Retinal pigment epithelial cell (primary cell): Measurements from ENCODE around the gene PLXNA4.
"Not testable (repeated sequence)": the region's sequence is repeated elsewhere in the genome, so short reads cannot be mapped to it uniquely, and the experiment has no call there.

Source experiments
- DNase-seq: peaks from one replicate; pipeline ENCODE4 v3.0.0-alpha.2; 2010; ENCODE audit warnings: low read depth
- H3K4me3 ChIP-seq: 2 replicates; pipeline ENCODE4 v1.5.1; 2011; ENCODE audit warnings: mild to moderate bottlenecking, low read length, control low read depth, moderate library complexity
- TF ChIP-seq, protein P1 (sequence below): conservative IDR thresholded peaks from 2 replicates; pipeline ENCODE4 v1.5.1; 2011; ENCODE audit warnings: low read depth, low read length, control low read depth, inconsistent platforms

The PLXNA4 gene

DNA sequence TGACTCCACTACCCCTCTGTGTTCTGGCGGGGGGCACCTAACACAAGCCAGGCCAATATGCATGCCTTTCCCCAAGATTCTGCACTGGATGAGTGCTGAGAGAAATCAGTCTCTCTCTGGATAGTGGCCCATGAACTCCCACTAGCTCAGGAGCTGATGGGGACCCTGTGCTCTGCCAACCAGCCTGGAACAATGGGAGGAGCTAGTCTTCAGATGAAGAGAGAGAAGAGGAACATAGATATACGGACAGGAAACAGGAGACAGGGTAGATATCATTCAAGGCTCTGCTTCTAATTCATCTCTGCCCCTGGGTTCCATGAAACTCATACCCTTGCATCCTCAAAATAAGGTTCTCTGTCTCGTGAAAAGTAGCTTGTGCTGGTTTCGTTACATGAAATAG lies 27.9 kb upstream of the PLXNA4 start:
- TF ChIP-seq, protein P1, sequence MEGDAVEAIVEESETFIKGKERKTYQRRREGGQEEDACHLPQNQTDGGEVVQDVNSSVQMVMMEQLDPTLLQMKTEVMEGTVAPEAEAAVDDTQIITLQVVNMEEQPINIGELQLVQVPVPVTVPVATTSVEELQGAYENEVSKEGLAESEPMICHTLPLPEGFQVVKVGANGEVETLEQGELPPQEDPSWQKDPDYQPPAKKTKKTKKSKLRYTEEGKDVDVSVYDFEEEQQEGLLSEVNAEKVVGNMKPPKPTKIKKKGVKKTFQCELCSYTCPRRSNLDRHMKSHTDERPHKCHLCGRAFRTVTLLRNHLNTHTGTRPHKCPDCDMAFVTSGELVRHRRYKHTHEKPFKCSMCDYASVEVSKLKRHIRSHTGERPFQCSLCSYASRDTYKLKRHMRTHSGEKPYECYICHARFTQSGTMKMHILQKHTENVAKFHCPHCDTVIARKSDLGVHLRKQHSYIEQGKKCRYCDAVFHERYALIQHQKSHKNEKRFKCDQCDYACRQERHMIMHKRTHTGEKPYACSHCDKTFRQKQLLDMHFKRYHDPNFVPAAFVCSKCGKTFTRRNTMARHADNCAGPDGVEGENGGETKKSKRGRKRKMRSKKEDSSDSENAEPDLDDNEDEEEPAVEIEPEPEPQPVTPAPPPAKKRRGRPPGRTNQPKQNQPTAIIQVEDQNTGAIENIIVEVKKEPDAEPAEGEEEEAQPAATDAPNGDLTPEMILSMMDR, result no peak
- H3K4me3 ChIP-seq, result no peak overlapping the region
- no peak for DNase-seq

GRCh38 chr7:132603220-132603833 lies 27.1 kb upstream of the PLXNA4 start:
- TF ChIP-seq, protein P1, result no peak
- no peak overlapping the region for H3K4me3 ChIP-seq
- DNase-seq, result no peak

- H3K4me3 ChIP-seq, result no peak overlapping the region
- TF ChIP-seq, protein P1, result no peak
- no peak for DNase-seq
These were observed 25.5 kb upstream of the PLXNA4 start for GRCh38 chr7:132601783-132602182.

GRCh38 chr7:132596588-132596987 lies 20.3 kb upstream of the PLXNA4 start:
- no peak overlapping the region for H3K4me3 ChIP-seq
- no peak for DNase-seq
- TF ChIP-seq, protein P1, result no peak

GRCh38 chr7:132594741-132595140 lies 18.5 kb upstream of the PLXNA4 start:
- not testable (repeated sequence) for H3K4me3 ChIP-seq, DNase-seq

GRCh38 chr7:132592936-132593335 lies 16.7 kb upstream of the PLXNA4 start:
- TF ChIP-seq, protein P1, result no peak
- DNase-seq, result no peak

GRCh38 chr7:132592231-132592920 lies 16.1 kb upstream of the PLXNA4 start:
- H3K4me3 ChIP-seq, result no peak overlapping the region
- TF ChIP-seq, protein P1, result no peak
- no peak for DNase-seq

More at GRCh38 chr7:132592936-132593335, 16.7 kb upstream of the PLXNA4 start:
- no peak overlapping the region for H3K4me3 ChIP-seq
